Neural cell (in vitro differentiated cells): ENCODE results near the gene TBCK. TPM values are rescaled to one million over a fixed set of nuclear protein-coding genes. Genes with fewer than 3 reads are reported as not detected.

Experiments used
- H2AFZ ChIP-seq: fragments of 200-600, 300-800 bp; sonication (generic), shearing (Covaris generic); 2 replicates; pipeline ENCODE4 v1.6.0; 2014; ENCODE audit warnings: low read depth, mild to moderate bottlenecking, antibody characterized with exemption, low read length, moderate library complexity
- H3F3A ChIP-seq: fragments of 200-600 bp; shearing (Covaris generic); 2 replicates; pipeline ENCODE4 v1.6.1; 2016; ENCODE audit warnings: mild to moderate bottlenecking, moderate library complexity, mixed read lengths, antibody characterized with exemption, low read length; ENCODE audit not compliant: insufficient read depth, poor library complexity, severe bottlenecking
- H3K27ac ChIP-seq: fragments of 200-600, 300-800 bp; sonication (generic), shearing (Covaris generic); 2 replicates; pipeline ENCODE4 v1.5.1; 2014; ENCODE audit warnings: mild to moderate bottlenecking, low read length, moderate library complexity
- H3K27me3 ChIP-seq: fragments of 300-800, 200-600 bp; sonication (generic), shearing (Covaris generic); 2 replicates; pipeline ENCODE4 v1.6.0; 2014; ENCODE audit warnings: mild to moderate bottlenecking, low read depth, low read length, moderate library complexity; ENCODE audit not compliant: insufficient read depth
- H3K36me3 ChIP-seq: fragments of 300-800, 200-600 bp; sonication (generic), shearing (Covaris generic); 2 replicates; pipeline ENCODE4 v1.5.1; 2014; ENCODE audit warnings: mild to moderate bottlenecking, antibody characterized with exemption, low read length, moderate library complexity; ENCODE audit not compliant: insufficient read depth
- H3K4me2 ChIP-seq: fragments of 300-800, 200-600 bp; sonication (generic), shearing (Covaris generic); 2 replicates; pipeline ENCODE4 v1.6.0; 2014; ENCODE audit warnings: mild to moderate bottlenecking, low read length
- H3K4me3 ChIP-seq: fragments of 300-800, 200-600 bp; sonication (generic), shearing (Covaris generic); 2 replicates; pipeline ENCODE4 v1.5.1; 2014; ENCODE audit warnings: mild to moderate bottlenecking, low read length, moderate library complexity
- H3K79me2 ChIP-seq: fragments of 200-600 bp; shearing (Covaris generic); replicated peaks from 2 replicates; pipeline ENCODE4 v1.6.0; 2014; ENCODE audit warnings: mild to moderate bottlenecking, low read length, moderate library complexity; ENCODE audit not compliant: insufficient read depth
- H3K9ac ChIP-seq: fragments of 300-800, 200-600 bp; sonication (generic), shearing (Covaris generic); 2 replicates; pipeline ENCODE4 v1.6.1; 2016; ENCODE audit warnings: mild to moderate bottlenecking, low read length, mixed read lengths
- H3K9me2 ChIP-seq: fragments of 200-600 bp; shearing (Covaris generic); 2 replicates; pipeline ENCODE4 v1.6.1; 2016; ENCODE audit warnings: mild to moderate bottlenecking, low read length, mixed read lengths; ENCODE audit not compliant: insufficient read depth
- H3K9me3 ChIP-seq: fragments of 200-600, 300-800 bp; sonication (generic), shearing (Covaris generic); 2 replicates; pipeline ENCODE4 v1.6.1; 2016; ENCODE audit warnings: mild to moderate bottlenecking, mixed run types, low read length, moderate library complexity, mixed read lengths
- H4K20me1 ChIP-seq: fragments of 200-600 bp; shearing (Covaris generic); 2 replicates; pipeline ENCODE4 v1.6.1; 2016; ENCODE audit warnings: mild to moderate bottlenecking, mixed run types; ENCODE audit not compliant: insufficient read depth
- CTCF ChIP-seq: fragments of 450-650 bp; IDR thresholded peaks from 2 replicates; pipeline ENCODE4 v1.5.1; 2014; ENCODE audit warnings: antibody characterized with exemption, mild to moderate bottlenecking, moderate library complexity; ENCODE audit not compliant: poor library complexity, severe bottlenecking
- EP300 ChIP-seq: fragments of 450-650 bp; conservative IDR thresholded peaks from 2 replicates; pipeline ENCODE4 v1.6.1; 2014; ENCODE audit warnings: antibody characterized with exemption, mild to moderate bottlenecking, moderate library complexity; ENCODE audit not compliant: poor library complexity, severe bottlenecking
- EZH2 ChIP-seq: fragments of 200-600, 300-800 bp; shearing (Covaris generic), sonication (generic); IDR thresholded peaks from 2 replicates; pipeline ENCODE4 v1.6.1; 2014; ENCODE audit warnings: antibody characterized with exemption, low read length, borderline replicate concordance, mild to moderate bottlenecking; ENCODE audit not compliant: insufficient read depth, poor library complexity, severe bottlenecking
- MXI1 ChIP-seq: fragments of 450-650 bp; conservative IDR thresholded peaks from 2 replicates; pipeline ENCODE4 v1.6.1; 2014; ENCODE audit warnings: antibody characterized with exemption, mild to moderate bottlenecking; ENCODE audit not compliant: poor library complexity, severe bottlenecking
- POLR2AphosphoS5 ChIP-seq: IDR thresholded peaks from 2 replicates; pipeline ENCODE4 v1.6.1; 2012
- RAD21 ChIP-seq: fragments of 450-650 bp; conservative IDR thresholded peaks from 2 replicates; pipeline ENCODE4 v1.6.1; 2014; ENCODE audit warnings: antibody characterized with exemption, mild to moderate bottlenecking, moderate library complexity
- REST ChIP-seq: IDR thresholded peaks from 2 replicates; pipeline ENCODE4 v1.6.1; 2012; ENCODE audit warnings: borderline replicate concordance
- SMC3 ChIP-seq: fragments of 450-650 bp; conservative IDR thresholded peaks from 2 replicates; pipeline ENCODE4 v1.6.1; 2014; ENCODE audit warnings: antibody characterized with exemption, mild to moderate bottlenecking, moderate library complexity; ENCODE audit not compliant: poor library complexity
- TAF1 ChIP-seq: IDR thresholded peaks from 2 replicates; pipeline ENCODE4 v1.6.1; 2012; ENCODE audit warnings: low read depth
- polyA plus RNA-seq: library from polyadenylated mRNA; depleted of rRNA; stranded (reverse); fragments of >200 nt; gene quantifications from 2 replicates; pipeline ENCODE4 v1.2.3, GENCODE V29; 2014

TBCK gene
- polyA plus RNA-seq, 1 donor from 2014 or later: 55.0 TPM

GRCh38 chr4:106329041-106329618, 13.1 kb upstream of the TBCK start:
- TF ChIP-seq TAF1 (no peak), SMC3 (peak; percentile 72), POLR2AphosphoS5 (no peak), EP300 (no peak), MXI1 (no peak), RAD21 (peak; percentile 58), REST (no peak), CTCF (peak; percentile 68), EZH2 (no peak)
- Histone ChIP-seq H3K27me3 (no peaks in the 10 kb centered on the region), H4K20me1 (no peaks in the 10 kb centered on the region), H3K4me3 (no peak overlapping the region), H3K36me3 (peaks cover 25% of the 10 kb centered on the region), H3F3A (no peaks in the 10 kb centered on the region), H3K9me3 (no peaks in the 10 kb centered on the region), H3K9ac (no peak overlapping the region), H3K4me2 (no peak overlapping the region), H3K9me2 (no peaks in the 10 kb centered on the region), H3K79me2 (no peaks in the 10 kb centered on the region), H3K27ac (no peak overlapping the region), H2AFZ (no peak overlapping the region)

- H3K9me2 ChIP-seq: no peaks in the 10 kb centered on the region
- no peak overlapping the region for H3K27ac ChIP-seq
- H3K36me3 ChIP-seq: peaks cover 25% of the 10 kb centered on the region
- H4K20me1 ChIP-seq: no peaks in the 10 kb centered on the region
- H2AFZ ChIP-seq: no peak overlapping the region
- no peaks in the 10 kb centered on the region for H3K9me3 ChIP-seq
- no peaks in the 10 kb centered on the region for H3F3A ChIP-seq
- TF ChIP-seq EP300 (no peak), SMC3 (no peak), EZH2 (no peak), POLR2AphosphoS5 (no peak), MXI1 (no peak), RAD21 (no peak), CTCF (no peak), REST (no peak), TAF1 (no peak)
- no peak overlapping the region for H3K4me2 ChIP-seq
- no peak overlapping the region for H3K9ac ChIP-seq
- no peaks in the 10 kb centered on the region for H3K27me3 ChIP-seq
- no peak overlapping the region for H3K4me3 ChIP-seq
- no peaks in the 10 kb centered on the region for H3K79me2 ChIP-seq
These were observed 9.8 kb upstream of the TBCK start for GRCh38 chr4:106325800-106326199.
